GM12874 (cell line): ENCODE measurements around the gene NEO1.

Experiments used
- CTCF ChIP-seq: IDR thresholded peaks from 2 replicates; pipeline ENCODE4 v1.5.1; 2011; ENCODE audit warnings: low read depth, mild to moderate bottlenecking, control low read depth, low read length, moderate library complexity; ENCODE audit not compliant: insufficient read depth

Gene NEO1

GRCh38 chr15:73142802-73143762, 90.8 kb downstream of the NEO1 start:
- TF ChIP-seq CTCF, result no peak

GRCh38 chr15:73143763-73144155, 91.5 kb downstream of the NEO1 start:
- no peak for TF ChIP-seq CTCF

GRCh38 chr15:73146419-73146818, 94.2 kb downstream of the NEO1 start:
- TF ChIP-seq CTCF, result no peak

GRCh38 chr15:73150831-73151230, 98.6 kb downstream of the NEO1 start:
- TF ChIP-seq CTCF, result no peak

GRCh38 chr15:73153024-73153423, 100.8 kb downstream of the NEO1 start:
- TF ChIP-seq CTCF, result no peak

GRCh38 chr15:73153447-73153846, 101.2 kb downstream of the NEO1 start:
- no peak for TF ChIP-seq CTCF

GRCh38 chr15:73156431-73157191, 104.3 kb downstream of the NEO1 start:
- peak; percentile 25; the same call in 1 of the 2 replicates for TF ChIP-seq CTCF
